GM12865 (cell line): ENCODE data around the gene ATP6V1G3.
"Not testable (repeated sequence)": the region's sequence is repeated elsewhere in the genome, so short reads cannot be mapped to it uniquely, and the experiment has no call there.

Source experiments
- DNase-seq: peaks from one replicate; pipeline ENCODE4 v3.0.0; 2010; ENCODE audit warnings: low read depth
- H3K4me3 ChIP-seq: 2 replicates; pipeline ENCODE4 v1.5.1; 2011; ENCODE audit warnings: mild to moderate bottlenecking, low read depth, low read length, control low read depth
- CTCF ChIP-seq: IDR thresholded peaks from 2 replicates; pipeline ENCODE4 v1.5.1; 2011; ENCODE audit warnings: low read length, control low read depth, low read depth, inconsistent platforms; ENCODE audit not compliant: insufficient read depth; ENCODE audit errors: missing control alignments

Gene ATP6V1G3

GRCh38 chr1:198540580-198540979, at the start of gene ATP6V1G3:
Gene ATP6V1G3, minus strand, starts transcription at chr1:198540680. Its CDS starts 30 bp downstream, at chr1:198540650.
- no peak within 1 kb of the TSS for H3K4me3 ChIP-seq
- no peak for DNase-seq
- no peak for TF ChIP-seq CTCF

- no peak overlapping the region for H3K4me3 ChIP-seq
- TF ChIP-seq CTCF: no peak
- DNase-seq: no peak
Observed at GRCh38 chr1:198588845-198589244, 48.4 kb upstream of the ATP6V1G3 start.

- no peak overlapping the region for H3K4me3 ChIP-seq
- TF ChIP-seq CTCF: no peak
- no peak for DNase-seq
Observed at GRCh38 chr1:198584163-198584562, 43.7 kb upstream of the ATP6V1G3 start.

- H3K4me3 ChIP-seq, DNase-seq: not testable (repeated sequence)
Observed at GRCh38 chr1:198583209-198583802, 42.8 kb upstream of the ATP6V1G3 start.

GRCh38 chr1:198577444-198577843, 37.0 kb upstream of the ATP6V1G3 start:
- TF ChIP-seq CTCF: no peak

GRCh38 chr1:198575798-198576641, 35.5 kb upstream of the ATP6V1G3 start:
- no peak for TF ChIP-seq CTCF
- DNase-seq: peak; percentile 9

More at GRCh38 chr1:198577444-198577843, 37.0 kb upstream of the ATP6V1G3 start:
- no peak overlapping the region for H3K4me3 ChIP-seq
- DNase-seq: no peak

GRCh38 chr1:198575292-198575691, 34.8 kb upstream of the ATP6V1G3 start:
- no peak overlapping the region for H3K4me3 ChIP-seq
- TF ChIP-seq CTCF: no peak
- DNase-seq: no peak

More at GRCh38 chr1:198575798-198576641, 35.5 kb upstream of the ATP6V1G3 start:
- no peak overlapping the region for H3K4me3 ChIP-seq
